ENCODE data around the gene SPRYD3.

DNA sequence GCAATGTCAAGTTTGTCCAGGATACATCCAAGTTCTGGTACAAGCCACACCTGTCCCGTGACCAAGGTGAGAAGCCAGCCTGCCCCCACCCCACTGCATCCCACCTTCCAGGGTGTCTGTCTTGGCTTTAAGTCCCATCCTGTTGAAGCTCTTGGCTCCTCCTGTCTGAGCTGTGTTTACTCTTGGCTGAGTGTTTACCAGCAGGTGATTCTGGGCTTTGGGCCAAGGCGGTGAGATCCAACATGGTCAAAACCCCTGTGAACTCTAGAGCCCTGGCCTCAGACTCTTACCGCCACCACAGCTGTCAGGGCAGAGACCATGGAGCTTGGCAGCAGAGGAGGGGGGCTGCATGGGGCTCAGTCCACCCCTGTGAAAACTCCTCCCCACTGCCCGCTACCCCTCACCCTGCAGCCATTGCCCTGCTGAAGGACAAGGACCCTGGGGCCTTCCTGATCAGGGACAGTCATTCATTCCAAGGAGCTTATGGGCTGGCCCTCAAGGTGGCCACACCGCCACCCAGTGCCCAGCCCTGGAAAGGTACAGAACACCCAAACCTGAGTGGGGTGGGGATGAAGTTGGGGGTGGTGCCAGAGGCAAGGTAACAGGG is 17.7 kb downstream of the SPRYD3 start:
- TF ChIP-seq, protein P1, sequence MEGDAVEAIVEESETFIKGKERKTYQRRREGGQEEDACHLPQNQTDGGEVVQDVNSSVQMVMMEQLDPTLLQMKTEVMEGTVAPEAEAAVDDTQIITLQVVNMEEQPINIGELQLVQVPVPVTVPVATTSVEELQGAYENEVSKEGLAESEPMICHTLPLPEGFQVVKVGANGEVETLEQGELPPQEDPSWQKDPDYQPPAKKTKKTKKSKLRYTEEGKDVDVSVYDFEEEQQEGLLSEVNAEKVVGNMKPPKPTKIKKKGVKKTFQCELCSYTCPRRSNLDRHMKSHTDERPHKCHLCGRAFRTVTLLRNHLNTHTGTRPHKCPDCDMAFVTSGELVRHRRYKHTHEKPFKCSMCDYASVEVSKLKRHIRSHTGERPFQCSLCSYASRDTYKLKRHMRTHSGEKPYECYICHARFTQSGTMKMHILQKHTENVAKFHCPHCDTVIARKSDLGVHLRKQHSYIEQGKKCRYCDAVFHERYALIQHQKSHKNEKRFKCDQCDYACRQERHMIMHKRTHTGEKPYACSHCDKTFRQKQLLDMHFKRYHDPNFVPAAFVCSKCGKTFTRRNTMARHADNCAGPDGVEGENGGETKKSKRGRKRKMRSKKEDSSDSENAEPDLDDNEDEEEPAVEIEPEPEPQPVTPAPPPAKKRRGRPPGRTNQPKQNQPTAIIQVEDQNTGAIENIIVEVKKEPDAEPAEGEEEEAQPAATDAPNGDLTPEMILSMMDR (IDR thresholded peaks at IDR 0.05; ENCODE audit: low read length): peak; percentile 56
- no peak for TF ChIP-seq EZH2 (IDR thresholded peaks at IDR 0.05; ENCODE audit: borderline replicate concordance, low read length)
